NOMO-1 treated with DMSO at 0.1 percent for 48 hours (cell line): Measurements from ENCODE around the gene CPNE5.

Experiments used
- DNase-seq: peaks from one replicate; lab custom pipeline; 2025; ENCODE audit not compliant: unreplicated experiment; lab: John Stamatoyannopoulos, UW

Gene CPNE5

GRCh38 chr6:36836111-36837021 is 2.9 kb downstream of the CPNE5 start:
- no peak for DNase-seq

- no peak for DNase-seq
Measured at GRCh38 chr6:36834576-36835341, 4.5 kb downstream of the CPNE5 start.

- DNase-seq = no peak
Measured at GRCh38 chr6:36833182-36833789, 6.0 kb downstream of the CPNE5 start.

- DNase-seq = no peak
Measured at GRCh38 chr6:36832313-36832712, 6.9 kb downstream of the CPNE5 start.

GRCh38 chr6:36830577-36830976 is 8.7 kb downstream of the CPNE5 start:
- no peak for DNase-seq

- DNase-seq = no peak
Measured at GRCh38 chr6:36829919-36830544, 9.2 kb downstream of the CPNE5 start.

GRCh38 chr6:36827261-36828079 is 11.8 kb downstream of the CPNE5 start:
- DNase-seq = peak; percentile 16

- no peak for DNase-seq
Measured at GRCh38 chr6:36826520-36827227, 12.6 kb downstream of the CPNE5 start.

GRCh38 chr6:36825994-36826393 is 13.2 kb downstream of the CPNE5 start:
- DNase-seq = no peak

- no peak for DNase-seq
Measured at GRCh38 chr6:36825452-36825851, 13.8 kb downstream of the CPNE5 start.

- no peak for DNase-seq
Measured at GRCh38 chr6:36824253-36824652, 15.0 kb downstream of the CPNE5 start.

GRCh38 chr6:36823421-36824096 is 15.7 kb downstream of the CPNE5 start:
- no peak for DNase-seq

- no peak for DNase-seq
Measured at GRCh38 chr6:36822506-36823269, 16.6 kb downstream of the CPNE5 start.

- DNase-seq = no peak
Measured at GRCh38 chr6:36821581-36822335, 17.5 kb downstream of the CPNE5 start.

GRCh38 chr6:36820700-36821580 is 18.3 kb downstream of the CPNE5 start:
- no peak for DNase-seq

GRCh38 chr6:36818756-36819155 is 20.5 kb downstream of the CPNE5 start:
- DNase-seq = no peak

GRCh38 chr6:36817847-36818246 is 21.4 kb downstream of the CPNE5 start:
- no peak for DNase-seq
